Ovary (tissue), 3 donors: ENCODE data around the gene RIPOR1.

Source experiments
- EP300 ChIP-seq: sonication (generic); formaldehyde crosslinking; IDR thresholded peaks from one replicate; pipeline ENCODE4 v1.6.1; 2017; ENCODE audit warnings: antibody characterized with exemption
- TF ChIP-seq, protein P1 (sequence below), 3 donors: fragments of 450-650 bp in 2 of 3; fragments of 200-600 bp in 1 of 3; IDR thresholded peaks; one replicate each; pipeline versions ENCODE4 v1.5.1 to v1.8.0; 2016 to 2022; ENCODE audit warnings: antibody characterized with exemption in 3 of 3, mild to moderate bottlenecking in 1 of 3
- donor health status: DM: no; HTN: no; CAD: no.

DNA sequence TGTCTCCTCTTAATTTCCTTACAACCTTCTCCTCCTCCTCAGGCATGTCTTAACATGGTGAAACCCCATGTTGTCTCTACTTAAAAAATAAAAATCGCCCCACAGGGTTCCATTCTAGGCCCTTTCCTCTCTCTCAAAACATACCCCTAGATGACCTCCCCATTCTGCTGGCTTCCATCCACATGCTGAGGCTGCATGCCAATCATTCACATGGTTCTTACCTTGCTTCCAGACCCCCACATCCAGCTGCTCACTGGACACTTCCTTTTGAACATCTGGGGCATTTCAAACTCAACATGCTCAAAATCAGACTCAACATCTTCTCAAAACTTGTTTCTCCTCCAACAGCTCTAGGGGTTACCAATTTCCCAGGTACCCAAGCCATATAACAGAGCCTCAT lies 21.3 kb downstream of the RIPOR1 start:
- TF ChIP-seq, protein P1, sequence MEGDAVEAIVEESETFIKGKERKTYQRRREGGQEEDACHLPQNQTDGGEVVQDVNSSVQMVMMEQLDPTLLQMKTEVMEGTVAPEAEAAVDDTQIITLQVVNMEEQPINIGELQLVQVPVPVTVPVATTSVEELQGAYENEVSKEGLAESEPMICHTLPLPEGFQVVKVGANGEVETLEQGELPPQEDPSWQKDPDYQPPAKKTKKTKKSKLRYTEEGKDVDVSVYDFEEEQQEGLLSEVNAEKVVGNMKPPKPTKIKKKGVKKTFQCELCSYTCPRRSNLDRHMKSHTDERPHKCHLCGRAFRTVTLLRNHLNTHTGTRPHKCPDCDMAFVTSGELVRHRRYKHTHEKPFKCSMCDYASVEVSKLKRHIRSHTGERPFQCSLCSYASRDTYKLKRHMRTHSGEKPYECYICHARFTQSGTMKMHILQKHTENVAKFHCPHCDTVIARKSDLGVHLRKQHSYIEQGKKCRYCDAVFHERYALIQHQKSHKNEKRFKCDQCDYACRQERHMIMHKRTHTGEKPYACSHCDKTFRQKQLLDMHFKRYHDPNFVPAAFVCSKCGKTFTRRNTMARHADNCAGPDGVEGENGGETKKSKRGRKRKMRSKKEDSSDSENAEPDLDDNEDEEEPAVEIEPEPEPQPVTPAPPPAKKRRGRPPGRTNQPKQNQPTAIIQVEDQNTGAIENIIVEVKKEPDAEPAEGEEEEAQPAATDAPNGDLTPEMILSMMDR (IDR thresholded peaks at IDR 0.05) = no peak
- TF ChIP-seq EP300 = no peak
